B cell (primary cell): ENCODE measurements around the gene GPLD1. TPM values are rescaled to one million over a fixed set of nuclear protein-coding genes. Genes with fewer than 3 reads are reported as not detected.
"Not testable (repeated sequence)": the region's sequence is repeated elsewhere in the genome, so short reads cannot be mapped to it uniquely, and the experiment has no call there.

Experiments used
- ATAC-seq: fragments of 200-7000 bp; cut with Tn5 transposase; one replicate; pipeline ENCODE4 v1.10.0; 2021; ENCODE audit warnings: low read depth, mild to moderate bottlenecking, moderate number of reproducible peaks, moderate library complexity
- CTCF ChIA-PET: fragments of 350-600 bp; sonication (Branson Sonifier 250); formaldehyde crosslinking; loops from one replicate; lab custom pipeline; 2021; ENCODE audit warnings: antibody characterized with exemption, inconsistent platforms; lab: Charles Lee
- POLR2A ChIA-PET: fragments of 350-600 bp; sonication (Branson Sonifier 250); formaldehyde crosslinking; loops from one replicate; lab custom pipeline; 2021; ENCODE audit warnings: antibody characterized with exemption; lab: Charles Lee
- DNase-seq: peaks from one replicate; pipeline ENCODE4 v3.0.0; 2013
- H2AFZ ChIP-seq: 2 replicates; pipeline ENCODE4 v1.6.1; 2012; ENCODE audit warnings: mild to moderate bottlenecking, low read depth, low read length; ENCODE audit not compliant: insufficient read depth, poor library complexity, severe bottlenecking
- H3K27ac ChIP-seq, 2 donors: 1 replicate in 1 of 2; 2 replicates in 1 of 2; pipeline ENCODE4 v1.5.1; 2012 to 2013; ENCODE audit warnings: low read length in 2 of 2, mild to moderate bottlenecking in 2 of 2, moderate library complexity in 1 of 2
- H3K27me3 ChIP-seq, 4 experiments: fragments of 200-600 bp in 1 of 4; sonication (generic) in 1 of 4; replicated peaks in 1 of 4; 1 replicate in 2 of 4; 2 replicates in 2 of 4; pipeline versions ENCODE4 v1.6.1 to v1.7.0; 2013 to 2016; ENCODE audit warnings: low read length in 3 of 4, mild to moderate bottlenecking in 2 of 4, mixed read lengths in 1 of 4, moderate library complexity in 1 of 4; ENCODE audit not compliant: insufficient read depth in 4 of 4, control insufficient read depth in 3 of 4; ENCODE audit errors: control extremely low read depth in 1 of 4
- H3K36me3 ChIP-seq, 2 experiments: replicated peaks in 1 of 2; 1 replicate in 1 of 2; 2 replicates in 1 of 2; pipeline versions ENCODE4 v1.6.1 to v1.7.1; 2013; ENCODE audit warnings: low read length in 1 of 2; ENCODE audit not compliant: insufficient read depth in 2 of 2, control insufficient read depth in 1 of 2; ENCODE audit errors: control extremely low read depth in 1 of 2, extremely low read depth in 1 of 2
- H3K4me1 ChIP-seq, 2 donors: fragments of 200-600 bp in 1 of 2; sonication (generic) in 1 of 2; 1 replicate in 1 of 2; 2 replicates in 1 of 2; pipeline versions ENCODE4 v1.5.1 to v1.6.1; 2013 to 2017; ENCODE audit warnings: low read length in 2 of 2; ENCODE audit not compliant: control insufficient read depth in 2 of 2, insufficient read depth in 2 of 2
- H3K4me2 ChIP-seq: replicated peaks from 2 replicates; pipeline ENCODE3; 2012; ENCODE audit warnings: mild to moderate bottlenecking, low read depth, low read length; ENCODE audit not compliant: poor library complexity, severe bottlenecking
- H3K4me3 ChIP-seq, 5 experiments: fragments of 200-600 bp in 1 of 5; sonication (generic) in 1 of 5; 1 replicate in 3 of 5; 2 replicates in 2 of 5; pipeline versions ENCODE4 v1.5.1 to v1.7.0; 2011 to 2016; ENCODE audit warnings: low read length in 4 of 5, mild to moderate bottlenecking in 4 of 5, low read depth in 2 of 5, control low read depth in 1 of 5, moderate library complexity in 1 of 5; ENCODE audit not compliant: insufficient read depth in 1 of 5; ENCODE audit errors: control extremely low read depth in 1 of 5, extremely low read depth in 1 of 5
- H3K79me2 ChIP-seq: fragments of 200-600 bp; sonication (generic); one replicate; pipeline ENCODE4 v1.6.0; 2016; ENCODE audit warnings: low read length; ENCODE audit not compliant: control insufficient read depth, insufficient read depth
- H3K9ac ChIP-seq: fragments of 200-600 bp; sonication (generic); 2 replicates; pipeline ENCODE4 v1.6.1; 2017; ENCODE audit warnings: mild to moderate bottlenecking, low read length, moderate library complexity
- H3K9me3 ChIP-seq, 3 donors: one replicate each; pipeline versions ENCODE4 v1.6.1 to v1.7.1; 2013; ENCODE audit warnings: low read length in 2 of 3; ENCODE audit not compliant: control insufficient read depth in 2 of 3, insufficient read depth in 1 of 3; ENCODE audit errors: control extremely low read depth in 1 of 3
- H4K20me1 ChIP-seq: 2 replicates; pipeline ENCODE4 v1.6.0; 2012; ENCODE audit warnings: mild to moderate bottlenecking, low read length; ENCODE audit not compliant: insufficient read depth, control insufficient read depth, poor library complexity, severe bottlenecking
- H3K27ac Mint-ChIP-seq: one replicate; pipeline ENCODE4 v1.8.0; 2021; ENCODE audit warnings: mixed read lengths
- H3K27me3 Mint-ChIP-seq: one replicate; pipeline ENCODE4 v1.8.0; 2021; ENCODE audit warnings: mixed read lengths
- H3K4me1 Mint-ChIP-seq: one replicate; pipeline ENCODE4 v1.8.0; 2021; ENCODE audit warnings: mixed read lengths
- H3K4me3 Mint-ChIP-seq: one replicate; pipeline ENCODE4 v1.8.0; 2021; ENCODE audit warnings: mixed read lengths
- H3K9me3 Mint-ChIP-seq: one replicate; pipeline ENCODE4 v1.8.0; 2022; ENCODE audit warnings: mixed read lengths; ENCODE audit not compliant: insufficient read depth
- CTCF ChIP-seq: fragments of 200-600 bp; IDR thresholded peaks from one replicate; pipeline ENCODE4 v1.8.0; 2022; ENCODE audit warnings: antibody characterized with exemption, mild to moderate bottlenecking
- EZH2 ChIP-seq: IDR thresholded peaks from 2 replicates; pipeline ENCODE4 v1.6.1; 2012; ENCODE audit warnings: borderline replicate concordance, low read depth, mild to moderate bottlenecking, moderate library complexity, low read length; ENCODE audit not compliant: insufficient read depth, poor library complexity, severe bottlenecking
- WGBS: methylation state at CpG from one replicate; pipeline ENCODE4 v1.1.5; 2013; ENCODE audit warnings: missing lambda C conversion rate; ENCODE audit not compliant: insufficient coverage; 5-methylcytosine and 5-hydroxymethylcytosine counted together
- intact Hi-C: fragments of 100-400 bp; cut with micrococcal nuclease; formaldehyde crosslinking; loops from one replicate; pipeline ENCODE4 v1.10.0; 2022
- polyA plus RNA-seq: library from polyadenylated mRNA; depleted of rRNA; stranded (reverse); fragments of >200 nt; gene quantifications from 2 replicates; pipeline ENCODE4 v1.2.3, GENCODE V29; 2012
- total RNA-seq, 2 donors: library from RNA; stranded (reverse); fragments of 120-200 nt in 1 of 2; gene quantifications; 1 replicate in 1 of 2; 2 replicates in 1 of 2; pipeline versions ENCODE4 v1.2.3 to v1.2.4, GENCODE V29; 2013 to 2022

The GPLD1 gene
- total and polyA plus RNA-seq, 2 donors (not counting 1 experiment from before 2014, with no cell fraction given), result 1.9 to 7.0 TPM

GRCh38 chr6:24511976-24512375 is 22.6 kb upstream of the GPLD1 start:
- H2AFZ ChIP-seq, H3K27me3 ChIP-seq, H3K4me3 ChIP-seq, H3K27me3 Mint-ChIP-seq, H3K4me3 Mint-ChIP-seq, H3K27ac Mint-ChIP-seq, H3K27ac ChIP-seq, H3K4me1 Mint-ChIP-seq, DNase-seq, H3K9me3 ChIP-seq, H3K4me2 ChIP-seq, intact Hi-C loops, POLR2A ChIA-PET, H4K20me1 ChIP-seq, H3K79me2 ChIP-seq, H3K9ac ChIP-seq, H3K4me1 ChIP-seq, ATAC-seq, H3K9me3 Mint-ChIP-seq: not testable (repeated sequence)
- peaks cover 4 to 23% of the 10 kb centered on the region in 2 experiments for H3K36me3 ChIP-seq
- WGBS, result 96% methylated on average over 5 of the region's 6 CpGs
- CTCF ChIA-PET, result interaction anchor here (1.5 to 4.0 kb wide), 3 partner anchors 10 to 69 kb away, joined by 4 to 16 read pairs (median 14); partner anchors contain the start of gene ALDH5A1

GRCh38 chr6:24506814-24507520 is 17.6 kb upstream of the GPLD1 start:
- no peak overlapping the region for H3K4me3 Mint-ChIP-seq
- H3K4me1 ChIP-seq, result no peaks in the 10 kb centered on the region
- no peak overlapping the region for H3K4me2 ChIP-seq
- ChIA-PET CTCF (no interaction called here), POLR2A (no interaction called here)
- intact Hi-C loops, result no loop called here
- H3K27ac ChIP-seq, result no peak overlapping the region
- no peak overlapping the region for H2AFZ ChIP-seq
- WGBS, result no CpG with 5 or more reads among the region's 3 CpGs
- ATAC-seq, result no peak
- peaks cover 0 to 2% (median 0%) of the 10 kb centered on the region in 3 donors for H3K9me3 ChIP-seq
- no peak for DNase-seq
- no peaks in the 10 kb centered on the region for H3K27me3 ChIP-seq
- H4K20me1 ChIP-seq, result no peaks in the 10 kb centered on the region
- no peak overlapping the region for H3K9ac ChIP-seq
- H3K27me3 Mint-ChIP-seq, result no peaks in the 10 kb centered on the region
- H3K79me2 ChIP-seq, result no peaks in the 10 kb centered on the region
- H3K36me3 ChIP-seq, result peaks cover 14 to 31% of the 10 kb centered on the region in 2 experiments
- no peak overlapping the region for H3K27ac Mint-ChIP-seq
- H3K4me1 Mint-ChIP-seq, result peaks cover 3% of the 10 kb centered on the region
- H3K9me3 Mint-ChIP-seq, result no peaks in the 10 kb centered on the region
- H3K4me3 ChIP-seq, result no peak overlapping the region
- TF ChIP-seq EZH2 (no peak), CTCF (no peak)
